GM19372 (cell line): ENCODE results near the gene SGK1.
"Not testable (repeated sequence)": the region's sequence is repeated elsewhere in the genome, so short reads cannot be mapped to it uniquely, and the experiment has no call there.

ENCODE experiments used
- ATAC-seq: cut with Tn5 transposase; IDR thresholded peaks from one replicate; pipeline ENCODE4 v1.9.1; 2021; ENCODE audit warnings: mild to moderate bottlenecking, low read depth, moderate library complexity; ENCODE audit not compliant: unreplicated experiment

The SGK1 gene

GRCh38 chr6:134308800-134309199, 9.1 kb downstream of the SGK1 start:
- ATAC-seq = no peak

DNA sequence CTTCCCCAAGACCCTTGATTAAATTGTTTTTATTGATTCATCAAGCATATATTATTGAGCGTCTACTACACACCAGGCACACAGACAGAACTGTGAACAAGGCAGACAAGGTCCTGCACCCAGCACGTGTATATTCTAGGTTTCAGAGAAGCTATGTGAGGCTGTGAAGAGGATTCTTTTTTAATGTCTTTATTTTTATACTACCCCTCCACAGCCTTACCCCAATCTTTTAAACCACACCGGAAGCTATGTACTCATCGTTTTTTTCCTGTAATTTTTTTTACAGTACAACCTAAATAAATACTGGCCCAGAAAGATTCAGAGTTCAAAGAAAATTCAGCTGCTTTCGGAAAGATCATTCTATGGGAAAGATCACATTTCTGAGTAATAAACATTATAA, 10.0 kb downstream of the SGK1 start:
- ATAC-seq = no peak

DNA sequence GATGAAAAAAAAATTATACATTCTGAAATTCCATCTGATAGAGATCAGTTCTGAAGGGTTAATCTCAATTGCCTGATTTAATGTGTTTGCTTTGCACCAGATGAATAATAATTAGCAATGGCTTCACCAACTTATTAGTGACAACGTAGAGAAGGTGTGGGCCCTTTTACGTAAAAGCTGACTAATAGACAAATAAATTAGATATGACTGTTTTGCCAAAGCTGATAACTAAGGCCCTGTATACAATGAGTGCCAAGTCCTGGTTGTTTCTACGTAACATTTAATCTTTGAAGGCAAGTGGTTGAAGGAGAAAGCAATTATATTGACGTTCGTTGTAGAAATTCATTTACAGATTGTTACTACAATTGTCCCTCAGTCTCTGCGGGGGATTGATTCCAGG, 10.8 kb downstream of the SGK1 start:
- no peak for ATAC-seq

GRCh38 chr6:134304381-134304780, 13.5 kb downstream of the SGK1 start:
- not testable (repeated sequence) for ATAC-seq

DNA sequence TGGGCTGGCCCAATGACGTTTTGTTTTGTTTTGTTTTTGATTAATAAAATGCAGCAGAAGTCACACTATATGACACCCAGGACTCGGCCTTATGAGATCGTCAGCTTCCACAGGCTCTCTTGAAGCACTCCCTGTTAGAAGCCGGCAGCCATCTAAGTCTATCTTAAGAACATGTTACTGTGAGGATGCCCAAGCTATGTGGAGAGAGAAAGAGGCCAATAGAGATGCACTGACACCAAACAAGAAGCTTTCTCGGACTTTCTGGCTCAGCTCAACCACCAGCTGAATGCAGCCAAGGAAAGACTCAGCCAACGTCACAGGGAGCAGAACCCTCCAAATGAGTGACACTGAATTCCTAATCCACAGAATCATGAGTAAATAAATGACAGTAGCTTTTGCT, 14.0 kb downstream of the SGK1 start:
- ATAC-seq = no peak

GRCh38 chr6:134299236-134299635, 18.7 kb downstream of the SGK1 start:
- no peak for ATAC-seq

- no peak for ATAC-seq
Measured at GRCh38 chr6:134296762-134297161, 21.1 kb downstream of the SGK1 start.

- ATAC-seq = peak; percentile 91
Measured at GRCh38 chr6:134295953-134296553, 21.9 kb downstream of the SGK1 start.

DNA sequence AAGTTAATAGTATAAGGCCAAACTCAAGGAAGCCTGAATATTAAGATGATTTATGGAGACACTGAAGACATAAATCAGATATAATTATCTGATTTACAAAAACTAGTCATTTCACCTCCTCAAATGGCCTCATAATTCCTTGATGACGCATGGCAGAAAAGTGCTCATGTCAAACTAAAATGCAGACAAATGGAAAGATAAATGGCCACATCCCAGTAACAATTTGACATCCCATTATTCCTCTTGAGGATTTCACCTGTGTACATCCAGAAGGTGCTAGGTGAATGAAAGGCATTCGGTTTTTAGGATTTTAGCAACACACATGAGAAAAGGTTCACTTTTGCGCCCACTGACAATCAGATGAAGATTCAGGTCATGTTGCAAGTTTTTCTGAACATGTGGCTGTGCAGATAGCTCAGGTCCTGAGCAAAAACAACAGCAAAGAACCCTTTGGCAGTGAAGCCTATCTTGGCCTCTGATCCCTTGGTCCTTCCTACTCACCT, 24.2 kb downstream of the SGK1 start:
- ATAC-seq = no peak

GRCh38 chr6:134291156-134291555, 26.8 kb downstream of the SGK1 start:
- ATAC-seq = no peak

- no peak for ATAC-seq
Measured at GRCh38 chr6:134289204-134289575, 28.7 kb downstream of the SGK1 start.

- ATAC-seq = peak; percentile 58
Measured at GRCh38 chr6:134288538-134289203, 29.2 kb downstream of the SGK1 start.

DNA sequence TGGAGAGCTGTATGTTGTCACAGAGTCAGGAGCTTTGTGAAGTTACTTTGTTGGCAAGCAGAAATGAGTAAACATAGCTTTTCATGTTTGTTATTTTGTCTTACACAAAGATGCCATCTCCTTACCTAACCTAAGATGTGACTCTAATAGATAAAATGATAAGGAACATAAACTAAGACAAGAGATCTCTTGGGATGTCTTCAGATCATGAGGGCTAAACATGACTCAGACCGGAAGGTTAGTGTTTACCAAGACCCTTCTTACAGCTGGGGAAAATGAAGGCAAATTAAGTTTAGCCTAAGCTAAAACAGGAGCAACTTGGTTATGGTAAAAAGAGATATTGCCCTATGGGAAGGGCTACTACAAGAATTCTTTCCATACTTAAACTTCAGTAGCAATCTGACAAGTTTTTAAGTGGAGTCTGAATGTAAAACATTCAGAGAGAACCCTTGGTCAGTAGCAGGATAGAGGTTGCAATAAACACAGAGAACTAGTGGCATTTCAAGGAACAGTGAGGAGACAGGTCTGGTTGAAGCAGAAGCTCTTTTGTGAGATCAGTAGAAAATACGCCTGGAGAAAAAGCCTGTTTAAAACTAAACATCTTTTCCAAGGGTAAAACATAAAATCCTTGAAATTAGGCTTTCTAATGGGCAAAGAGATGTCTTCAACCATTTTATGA, 29.9 kb downstream of the SGK1 start:
- ATAC-seq = peak; percentile 36

GRCh38 chr6:134282816-134283215, 35.1 kb downstream of the SGK1 start:
- no peak for ATAC-seq

- ATAC-seq = no peak
Measured at GRCh38 chr6:134281388-134281787, 36.5 kb downstream of the SGK1 start.

DNA sequence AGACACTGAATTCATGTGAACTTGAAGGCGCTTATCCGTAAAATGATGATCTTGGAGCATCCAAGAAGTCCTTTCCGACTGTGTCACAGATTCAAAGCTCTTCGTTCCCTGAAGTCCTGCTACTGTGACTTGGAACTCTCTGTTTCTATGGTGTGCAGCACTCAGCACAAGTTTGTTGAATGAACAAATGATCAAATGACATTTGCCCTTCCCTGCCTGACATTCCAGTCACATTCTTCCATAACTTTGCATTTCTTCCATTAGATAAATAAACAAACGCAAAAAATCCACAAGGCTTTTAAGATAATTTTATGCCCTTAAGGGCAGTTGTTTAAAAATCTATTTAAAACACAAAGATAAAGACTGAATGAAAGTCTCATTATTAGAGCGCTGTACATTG, 39.9 kb downstream of the SGK1 start:
- no peak for ATAC-seq

- ATAC-seq = not testable (repeated sequence)
Measured at GRCh38 chr6:134276891-134277377, 41.0 kb downstream of the SGK1 start.

DNA sequence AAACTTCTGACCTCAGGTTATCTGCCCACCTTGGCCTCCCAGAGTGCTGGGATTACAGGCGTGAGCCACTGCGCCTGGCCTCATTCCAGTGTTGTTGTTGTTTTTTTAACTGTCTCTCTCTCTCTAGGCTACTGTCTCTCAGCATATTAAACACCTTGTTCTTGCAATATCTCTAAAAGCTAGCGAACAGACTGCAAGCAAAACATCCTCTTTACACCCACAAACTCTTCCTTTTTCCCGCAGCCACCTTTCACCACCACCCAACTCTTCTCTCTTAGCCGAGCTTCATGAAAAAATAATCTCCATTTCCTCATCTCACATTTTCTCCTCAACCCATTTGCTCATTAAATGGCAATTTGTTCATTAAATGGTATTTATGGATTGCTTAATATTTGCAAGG, 45.5 kb downstream of the SGK1 start:
- no peak for ATAC-seq

GRCh38 chr6:134267917-134268361, 50.0 kb downstream of the SGK1 start:
- ATAC-seq = no peak

DNA sequence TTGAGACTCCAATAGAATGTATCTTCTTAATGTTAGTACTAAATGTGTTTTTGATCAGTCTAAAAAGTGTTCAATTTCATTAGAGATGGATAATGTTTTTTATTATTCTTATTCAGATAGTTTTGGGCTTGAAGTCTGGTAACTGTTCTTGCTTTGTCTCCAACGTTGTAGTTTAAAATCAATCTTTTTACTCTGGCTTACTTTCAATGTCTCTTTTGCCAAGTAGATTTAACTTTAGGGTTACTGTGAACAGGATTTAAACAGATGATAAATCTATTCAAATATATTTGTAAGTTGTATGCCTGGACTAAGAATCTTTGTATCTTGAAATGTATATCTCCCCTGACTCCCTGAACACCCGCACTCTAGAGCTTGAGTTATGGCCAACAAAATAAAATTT, 51.1 kb downstream of the SGK1 start:
- ATAC-seq = no peak

- ATAC-seq = no peak
Measured at GRCh38 chr6:134261766-134262165, 56.1 kb downstream of the SGK1 start.
